Ecto neural progenitor cell (in vitro differentiated cells): ENCODE results near the gene JUND.
A peak's percentile ranks its signal among the peaks of the same experiment; 100 is the strongest.

Source experiments
- DNase-seq: peaks from one replicate; pipeline ENCODE4 v3.0.0-alpha.2; 2018; ENCODE audit warnings: low spot score

JUND gene

DNA sequence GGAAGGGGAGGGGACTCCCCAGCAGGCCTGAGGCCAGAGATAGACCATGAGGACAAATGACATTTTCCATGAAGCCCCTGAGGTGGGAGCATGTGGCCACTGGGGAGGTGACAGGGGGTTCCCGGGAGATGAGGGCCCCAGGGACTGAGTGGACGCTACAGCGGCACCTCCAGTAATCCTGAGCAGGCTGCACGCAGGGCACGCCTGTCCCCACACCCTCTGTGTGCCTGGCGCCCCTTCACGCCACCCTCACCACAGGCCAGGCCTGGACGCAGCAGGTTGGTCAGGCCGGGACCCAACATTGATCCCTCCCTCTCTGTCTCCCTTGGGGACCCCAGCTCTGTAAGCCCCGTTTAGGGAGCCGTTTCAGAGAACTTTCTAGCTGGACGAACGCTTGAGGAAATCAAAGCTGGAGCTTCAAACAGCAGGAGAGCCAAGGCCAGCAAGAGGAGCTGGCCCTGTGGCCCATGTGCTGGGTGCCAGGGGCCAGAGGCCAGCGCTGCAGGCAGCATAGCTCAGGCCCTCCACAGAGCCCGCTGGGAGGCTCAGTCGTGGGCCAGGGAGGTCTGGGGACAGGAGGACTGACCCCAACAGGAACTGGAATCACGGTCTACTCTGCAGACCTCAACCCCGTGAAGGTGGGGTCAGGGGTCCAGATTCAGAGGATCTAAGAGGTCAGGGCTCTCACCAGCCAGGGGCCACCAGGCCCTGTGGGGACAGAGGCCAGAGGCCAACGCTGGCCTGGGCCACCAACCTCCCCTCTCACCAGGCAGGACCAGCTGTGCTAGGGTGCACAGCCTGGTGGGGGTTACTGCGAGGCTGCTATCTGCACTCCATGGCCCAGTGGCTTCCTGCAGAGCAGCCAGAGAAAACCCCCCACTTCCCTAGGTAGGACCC, 26.9 kb upstream of the JUND start:
- no peak for DNase-seq

DNA sequence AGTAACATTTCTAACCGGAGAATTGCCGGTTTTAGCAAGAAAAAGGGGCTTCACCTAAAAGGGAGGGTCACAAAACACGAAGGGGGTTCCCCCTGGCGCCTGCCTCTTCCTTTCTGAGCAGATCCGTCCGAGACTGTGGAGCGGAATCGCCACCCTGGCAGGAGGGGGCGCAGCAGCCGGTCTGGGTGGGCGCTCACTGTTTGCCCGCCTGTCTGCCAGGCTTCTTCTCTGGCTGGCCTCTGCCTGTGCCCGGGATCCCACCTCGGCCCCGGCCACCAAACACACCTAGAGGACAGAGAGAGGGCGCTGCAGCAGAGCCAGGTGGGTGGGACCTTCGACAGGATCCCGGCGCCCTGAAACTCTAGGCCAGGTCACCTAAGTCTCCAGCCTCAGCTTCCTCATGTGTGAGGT, 25.9 kb upstream of the JUND start:
- DNase-seq, result no peak

DNA sequence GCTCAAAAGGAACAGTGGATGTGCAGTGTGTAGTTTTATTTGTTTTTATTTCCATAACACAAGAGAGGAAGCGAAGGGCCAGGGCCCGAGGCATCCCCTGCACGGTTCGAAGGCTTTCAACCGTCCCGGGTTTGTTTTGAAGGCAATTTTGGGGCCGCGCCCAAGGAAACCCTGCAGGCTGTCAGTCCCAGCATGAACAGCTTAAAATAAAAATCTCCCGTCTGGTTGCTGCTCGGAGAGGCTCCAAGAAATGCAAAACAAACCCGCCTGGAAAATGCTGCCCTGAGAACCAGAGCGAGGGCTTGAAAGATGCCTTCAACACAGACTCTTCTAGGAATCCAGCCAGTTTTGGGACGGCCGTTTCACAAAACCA, 25.5 kb upstream of the JUND start:
- no peak for DNase-seq

DNA sequence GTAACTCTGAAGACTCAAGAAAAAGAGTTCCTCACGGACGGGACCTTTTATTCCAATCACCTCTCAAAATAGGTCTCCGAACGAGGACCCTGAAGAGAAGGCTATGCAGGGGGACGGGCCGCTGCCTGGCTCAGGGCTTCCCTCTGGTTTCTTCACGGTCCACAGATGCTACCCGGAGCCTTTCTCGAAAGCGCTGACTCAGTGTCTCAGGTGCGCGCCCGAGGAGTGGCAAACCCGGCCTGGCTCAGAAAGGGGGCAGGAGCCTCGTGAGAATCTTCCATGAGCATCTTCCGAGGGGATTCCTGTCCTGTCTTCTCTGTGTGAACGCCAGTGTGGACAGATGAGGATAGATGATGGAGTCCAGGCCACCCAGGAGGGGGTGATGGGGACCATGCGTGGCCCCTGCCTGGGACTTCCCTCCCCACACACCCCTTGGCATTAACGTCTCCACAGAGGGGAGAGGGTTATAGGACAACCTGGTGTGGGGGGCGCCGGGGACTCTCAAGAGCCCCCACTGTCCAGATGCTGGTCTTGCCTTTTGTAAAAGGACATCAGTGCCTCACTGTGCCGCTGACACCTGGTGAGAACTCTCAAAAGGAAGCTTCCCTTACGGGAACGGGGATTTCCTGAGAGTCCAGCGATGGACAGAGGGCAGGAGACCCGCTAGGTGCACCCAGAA, 24.9 kb upstream of the JUND start:
- no peak for DNase-seq

DNA sequence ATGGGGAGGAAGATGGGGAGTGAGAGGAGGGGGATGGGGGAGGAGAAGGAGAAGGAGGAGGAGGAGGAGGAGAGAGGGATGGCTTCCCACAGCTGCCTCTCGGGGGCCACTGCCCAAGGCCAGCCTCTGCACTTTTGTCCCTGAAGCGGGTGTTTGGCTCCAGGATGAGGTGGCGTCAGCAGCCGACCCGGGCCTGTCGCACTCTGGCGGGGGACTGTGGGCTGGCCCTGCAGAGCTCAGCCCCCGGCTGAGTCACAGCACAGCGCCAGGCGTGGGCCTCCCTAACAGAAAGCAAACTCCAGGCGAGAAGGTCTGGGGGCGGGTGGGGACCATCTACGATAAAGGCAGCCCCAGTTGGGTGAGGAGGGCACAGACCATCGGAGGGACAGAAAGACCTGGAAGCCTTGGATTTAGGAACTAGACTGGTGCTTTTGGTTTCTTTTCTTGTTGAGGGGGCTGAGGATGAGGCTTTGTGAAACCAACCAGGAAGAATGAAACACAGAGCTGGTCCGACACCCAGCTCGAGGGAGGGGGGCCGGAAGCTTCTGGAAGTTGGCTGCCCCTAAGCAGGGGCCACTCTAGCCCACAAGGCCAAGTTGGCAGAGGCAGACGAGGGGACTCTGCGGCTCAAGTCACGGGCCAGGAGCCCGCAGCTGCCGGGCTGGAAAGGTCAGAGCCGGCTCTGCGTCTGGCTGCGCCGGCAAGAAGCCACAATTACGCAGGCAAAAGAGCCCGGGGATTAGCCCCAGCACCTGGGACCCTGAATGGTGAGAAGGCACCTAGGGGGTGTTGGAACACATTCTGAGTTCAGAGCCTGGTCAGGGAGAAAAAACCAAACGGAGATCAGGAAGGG, 23.3 kb upstream of the JUND start:
- DNase-seq, result peak; percentile 77

DNA sequence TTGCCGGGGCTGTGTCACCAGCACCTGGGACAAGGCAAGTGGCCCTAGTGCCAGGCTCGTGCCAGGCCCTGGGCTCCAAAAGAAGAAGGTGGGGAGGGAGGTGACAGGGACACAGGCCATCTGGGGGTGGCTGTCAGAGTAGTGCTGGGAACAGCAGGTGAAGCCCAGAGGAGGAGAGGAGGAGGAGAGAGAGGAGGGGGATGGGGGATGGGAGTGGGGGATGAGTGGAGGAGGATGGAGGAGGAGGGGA, 22.7 kb upstream of the JUND start:
- DNase-seq, result no peak

DNA sequence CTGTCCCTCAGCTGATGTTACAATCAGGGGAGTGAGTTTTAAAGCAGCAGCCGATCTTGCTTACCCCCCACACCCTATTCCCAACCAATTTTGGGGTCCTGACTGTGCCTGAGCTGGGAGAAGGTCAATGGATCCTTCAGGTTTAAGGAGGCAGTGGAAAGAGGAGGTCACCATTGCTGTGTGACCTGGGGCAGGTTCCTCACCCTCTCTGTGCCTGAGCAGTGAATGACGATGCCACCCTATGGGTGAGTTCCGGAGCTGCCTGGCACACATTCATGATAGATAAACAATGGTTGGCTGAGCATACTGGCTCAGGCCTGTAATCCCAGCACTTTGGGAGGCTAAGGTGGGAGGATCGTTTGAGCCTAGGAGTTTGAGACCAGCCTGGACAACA, 20.3 kb upstream of the JUND start:
- DNase-seq, result no peak

DNA sequence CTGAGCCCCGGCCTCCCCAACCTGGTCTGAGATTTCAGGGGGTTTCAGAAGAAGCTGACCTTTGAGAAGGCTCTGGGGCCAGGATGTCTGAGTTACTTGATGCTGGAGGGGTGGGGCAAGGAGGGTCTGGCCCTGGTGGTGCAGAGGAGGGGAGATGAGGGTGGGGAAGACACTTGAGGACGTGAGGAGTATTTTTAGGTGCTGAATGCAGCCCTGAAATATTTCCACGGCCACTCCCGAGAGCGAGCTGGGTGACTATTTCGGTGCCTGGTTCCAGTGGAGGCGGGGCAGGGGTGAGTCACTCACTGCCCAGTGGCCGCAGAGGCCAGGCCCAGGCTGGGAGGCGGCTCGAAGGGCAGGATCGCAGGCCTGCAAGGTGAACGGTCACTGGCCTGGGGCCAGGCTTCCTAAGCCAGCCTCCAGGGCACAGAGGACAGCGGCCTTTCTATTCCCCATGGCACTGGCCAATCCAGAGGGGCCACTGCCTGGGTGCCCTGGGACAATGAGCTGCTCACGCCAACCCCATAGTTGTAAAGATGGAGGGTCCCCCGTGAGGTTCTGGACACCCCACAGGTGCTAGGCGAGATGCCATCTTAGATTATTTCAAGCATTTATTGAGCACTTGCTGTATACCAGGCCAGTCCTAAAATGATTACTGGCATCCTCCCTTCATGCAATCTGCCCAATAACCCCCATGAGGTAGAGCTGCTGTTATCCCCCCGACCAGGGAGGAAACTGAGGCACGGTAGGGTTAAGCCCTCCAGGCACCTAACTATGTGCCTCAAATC, 19.7 kb upstream of the JUND start:
- no peak for DNase-seq

DNA sequence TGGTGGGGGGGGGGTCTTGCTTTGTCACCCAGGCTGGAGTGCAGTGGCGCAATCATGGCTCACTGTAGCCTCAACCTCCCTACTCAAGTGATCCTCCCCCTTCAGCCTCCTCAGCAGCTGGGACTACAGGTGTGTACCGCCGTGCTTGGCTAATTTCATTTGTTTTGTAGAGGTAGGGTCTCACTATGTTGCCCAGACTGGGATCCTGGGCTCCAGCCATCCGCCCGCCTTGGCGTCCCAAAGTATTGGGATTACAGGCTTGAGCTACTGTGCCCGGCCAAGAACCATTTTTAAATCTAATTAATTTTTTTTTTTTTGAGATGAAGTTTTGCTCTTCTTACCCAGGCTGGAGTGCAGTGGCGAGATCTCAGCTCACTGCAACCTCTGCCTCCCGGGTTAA, 18.2 kb upstream of the JUND start:
- DNase-seq, result no peak

DNA sequence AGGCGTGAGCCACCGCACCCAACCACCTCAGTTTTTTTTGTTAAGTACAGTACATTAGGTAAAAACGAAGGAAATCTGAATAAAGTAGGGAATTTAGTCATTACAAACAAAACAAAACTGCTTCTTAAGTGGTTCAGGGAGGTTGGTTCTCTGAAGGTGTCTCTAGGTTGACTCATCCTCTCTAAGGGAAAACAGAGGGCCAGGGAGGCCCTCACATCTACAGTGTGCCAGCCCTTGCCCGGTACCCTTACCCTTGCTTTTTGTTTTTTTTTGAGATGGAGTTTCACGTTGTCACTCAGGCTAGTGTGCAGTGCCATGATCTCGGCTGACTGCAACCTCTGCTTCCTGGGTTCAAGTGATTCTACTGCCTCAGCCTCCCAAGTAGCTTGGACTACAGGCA, 17.2 kb upstream of the JUND start:
- DNase-seq, result no peak

DNA sequence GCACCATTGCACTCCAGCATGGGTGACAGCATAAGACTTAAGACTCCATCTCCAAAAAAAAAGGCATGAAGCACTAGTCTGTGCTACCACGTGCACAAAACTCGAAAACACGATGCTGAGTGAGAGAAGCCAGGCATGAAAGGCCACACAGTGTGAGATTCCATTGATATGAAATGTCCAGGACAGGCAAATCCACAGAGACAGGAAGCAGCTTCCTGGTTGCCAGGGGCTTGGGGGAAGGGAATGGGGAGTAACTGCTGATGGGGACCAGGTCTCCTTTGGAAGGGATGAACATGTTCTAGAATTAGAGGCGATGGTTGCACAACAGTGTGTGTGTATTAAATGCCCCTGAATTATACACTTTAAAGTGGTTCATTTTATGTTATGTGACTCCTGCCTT, 15.9 kb upstream of the JUND start:
- no peak for DNase-seq

DNA sequence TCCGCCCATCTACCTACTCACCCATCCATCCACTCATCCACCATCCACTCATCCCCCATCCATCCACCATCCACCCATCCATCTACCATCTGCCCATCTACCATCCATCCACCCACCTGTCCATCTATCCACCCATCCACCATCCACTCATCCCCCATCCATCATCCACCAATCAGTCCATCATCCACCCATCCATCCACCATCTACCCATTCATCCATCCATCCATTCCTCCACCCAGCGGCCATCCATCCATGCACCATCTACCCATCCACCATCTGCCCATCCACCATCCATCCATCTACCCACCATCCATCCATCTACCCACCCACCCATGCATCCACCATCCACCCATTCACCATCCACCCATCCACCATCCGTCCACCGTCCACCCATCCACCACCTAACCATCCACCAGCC, 13.6 kb upstream of the JUND start:
- no peak for DNase-seq

DNA sequence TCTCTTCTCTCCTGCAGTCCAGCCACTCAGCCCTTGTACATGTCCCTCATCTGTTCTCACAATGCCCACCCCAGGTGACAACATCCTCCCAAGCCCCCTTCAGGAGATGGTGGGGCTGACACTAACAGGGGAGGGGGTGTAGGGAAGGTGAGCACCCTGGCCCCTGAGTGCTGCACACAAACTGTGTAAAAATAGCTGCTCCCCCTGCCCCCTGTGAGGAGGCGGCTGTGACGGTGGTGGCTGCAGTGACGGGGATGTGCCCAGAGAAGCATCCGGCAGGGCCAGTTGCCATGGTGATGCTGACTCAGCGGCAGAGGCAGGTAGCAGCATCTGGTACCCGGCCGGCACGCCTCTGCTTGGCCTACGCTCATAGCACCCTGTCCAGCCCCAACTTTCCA, 13.0 kb upstream of the JUND start:
- no peak for DNase-seq

DNA sequence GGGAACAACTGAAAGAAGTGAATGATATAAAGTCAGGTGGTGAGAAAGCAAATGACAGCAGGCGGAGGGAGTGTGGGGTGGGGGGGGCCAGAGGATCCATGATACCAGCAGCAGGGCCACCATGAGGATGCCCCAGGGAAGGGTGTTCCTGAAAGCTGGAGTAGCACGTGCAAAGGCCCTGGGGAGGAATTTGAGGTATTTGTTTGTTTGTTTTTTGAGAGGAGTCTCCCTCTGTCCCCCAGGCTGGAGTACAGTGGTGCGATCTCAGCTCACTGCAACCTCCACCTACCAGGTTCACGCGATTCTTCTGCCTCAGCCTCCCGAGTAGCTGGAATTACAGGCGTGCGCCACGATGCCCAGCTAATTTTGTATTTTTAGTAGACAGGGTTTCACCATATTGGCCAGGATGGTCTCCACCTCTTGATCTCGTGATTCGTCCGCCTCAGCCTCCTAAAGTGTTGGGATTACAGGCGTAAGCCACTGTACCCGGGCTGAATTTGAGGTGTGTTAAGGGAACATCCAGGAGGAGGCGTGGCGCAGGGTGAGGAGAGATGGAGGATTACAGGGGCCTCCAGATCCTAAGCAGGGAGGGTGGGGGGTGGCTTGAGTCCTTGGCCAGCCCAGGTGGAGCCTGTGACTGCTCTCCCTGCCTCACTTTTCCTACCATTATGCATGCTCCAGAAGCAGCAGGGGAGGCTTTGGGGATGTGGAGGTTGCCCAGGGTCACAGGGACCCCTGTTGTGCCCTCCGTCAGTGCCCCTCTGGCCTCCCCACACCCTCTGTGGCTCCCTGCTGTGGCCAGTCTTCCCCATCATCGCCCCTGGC, 12.4 kb upstream of the JUND start:
- DNase-seq, result no peak

DNA sequence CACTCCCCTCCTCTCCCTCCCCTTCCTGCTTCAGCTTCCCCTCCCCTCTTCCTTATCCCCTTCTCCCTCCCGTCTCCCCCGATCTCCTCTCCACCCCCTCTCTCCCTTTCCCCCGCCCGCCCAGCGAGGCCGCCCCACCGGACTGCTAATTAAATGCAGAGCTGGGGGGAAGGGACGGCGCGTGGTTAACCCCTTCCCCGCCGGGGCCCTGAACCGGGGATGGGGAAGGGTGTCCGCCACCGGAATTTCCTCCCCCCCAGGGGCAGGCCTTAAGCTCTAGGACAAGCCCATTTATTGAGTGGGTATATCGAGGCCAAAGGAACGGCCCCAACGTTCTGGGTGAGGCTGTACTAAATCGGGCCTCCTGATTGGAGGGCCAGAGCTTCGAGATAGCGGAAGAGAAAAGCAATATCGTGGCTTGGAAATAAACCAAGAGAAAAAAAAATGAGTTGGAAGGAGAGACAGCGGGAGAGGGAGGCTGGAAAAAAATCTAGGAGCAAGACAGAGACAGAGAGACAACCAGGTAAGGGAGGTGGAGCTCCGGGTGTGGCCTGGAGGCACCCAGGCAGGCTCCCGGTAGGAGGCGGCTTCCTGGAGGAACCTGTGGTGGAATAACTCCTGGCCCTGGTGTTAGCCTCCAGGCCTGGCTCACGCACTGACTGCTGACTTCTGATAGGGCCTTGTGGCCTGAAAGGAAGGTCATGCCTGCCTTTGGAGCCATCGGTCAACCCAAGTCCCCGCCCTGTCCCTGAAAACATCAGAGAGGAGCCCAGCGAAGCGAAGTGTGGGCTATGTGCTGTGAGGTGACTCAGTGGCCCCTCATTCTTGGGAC, 11.6 kb upstream of the JUND start:
- DNase-seq, result peak; percentile 91

DNA sequence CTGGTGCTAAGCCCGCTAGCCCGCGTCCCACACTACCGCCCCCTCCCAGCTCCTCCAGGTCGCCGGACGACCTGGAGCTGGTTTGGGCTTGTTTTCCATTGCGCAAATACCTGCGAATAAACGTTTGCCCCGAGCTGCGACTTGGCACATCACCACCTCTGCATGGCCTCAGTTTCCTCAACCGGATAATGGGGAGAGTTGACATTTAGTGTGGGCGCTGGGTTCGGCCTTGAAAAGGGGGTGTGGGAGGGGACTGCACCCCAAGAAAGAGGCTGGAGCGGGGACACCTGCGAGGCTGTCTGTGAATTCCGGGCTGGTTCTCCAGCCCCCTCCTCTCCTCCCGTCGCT, 11.0 kb upstream of the JUND start:
- DNase-seq, result peak; percentile 73

DNA sequence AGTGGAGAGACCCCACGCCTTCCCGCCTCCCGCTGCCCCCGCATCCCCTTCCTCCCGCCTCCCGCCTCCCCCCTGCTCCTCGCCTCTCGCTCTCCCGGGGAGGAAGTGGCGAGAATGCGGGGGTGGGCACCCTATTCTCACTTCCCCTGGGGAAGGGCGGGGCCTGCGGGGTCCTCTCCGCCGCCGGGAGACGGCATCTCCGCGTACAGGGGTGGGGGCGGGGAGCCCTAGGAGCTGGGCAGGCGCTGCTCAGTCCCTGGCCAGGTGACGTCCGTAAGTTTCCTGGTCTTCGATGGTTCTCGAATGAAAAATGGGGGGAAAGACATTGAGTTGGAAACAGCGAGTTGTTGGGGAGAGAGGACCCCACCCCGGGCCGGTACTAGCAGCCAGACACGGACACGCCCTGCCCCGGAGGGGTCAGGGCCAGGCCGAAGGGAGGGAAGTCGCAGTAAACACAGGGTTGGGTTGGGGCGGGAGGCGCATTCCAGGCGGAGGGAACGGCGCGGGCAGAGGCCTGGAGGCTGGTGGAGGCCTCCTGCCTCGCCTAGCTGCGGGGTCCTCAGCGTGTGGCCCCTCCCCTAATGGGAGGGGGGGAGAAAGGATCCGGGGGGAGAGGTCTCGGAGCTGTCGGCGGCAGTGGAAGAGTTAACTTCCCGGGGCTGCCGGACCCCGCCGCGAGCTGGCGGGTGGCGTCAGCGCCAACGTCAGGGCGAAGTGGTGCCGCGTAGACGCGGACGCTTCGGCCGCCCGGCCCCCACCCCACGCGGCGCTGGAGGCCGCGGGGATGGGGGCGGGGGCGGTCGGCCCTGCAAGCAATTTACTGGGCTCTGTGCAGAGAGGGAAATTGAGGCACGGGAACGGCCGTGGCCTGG, 10.4 kb upstream of the JUND start:
- peak; percentile 84 for DNase-seq

DNA sequence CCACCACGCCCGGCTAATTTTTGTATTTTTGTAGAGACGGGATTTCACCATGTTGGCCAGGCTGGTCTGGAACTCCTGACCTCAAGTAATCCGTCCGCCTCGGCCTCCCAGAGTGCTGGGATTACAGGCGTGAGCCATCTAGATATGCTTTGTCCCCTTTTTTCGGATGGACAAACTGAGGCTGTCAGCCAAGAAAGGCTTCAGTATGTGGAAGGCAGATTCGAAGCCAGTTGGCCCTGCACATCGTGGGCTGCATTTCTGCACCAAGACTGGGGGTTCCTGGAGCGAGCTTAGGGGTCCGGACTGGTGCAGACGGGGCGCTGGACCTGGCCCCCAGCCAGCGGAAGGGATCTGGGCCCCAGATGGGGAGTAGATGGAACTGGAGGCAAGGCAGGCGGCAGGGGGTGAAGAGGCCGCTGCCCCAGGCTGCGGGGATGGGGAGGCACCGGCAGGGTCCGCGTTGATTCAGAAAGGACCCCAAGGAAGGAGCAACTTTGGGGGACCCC, 9.7 kb upstream of the JUND start:
- DNase-seq, result no peak

DNA sequence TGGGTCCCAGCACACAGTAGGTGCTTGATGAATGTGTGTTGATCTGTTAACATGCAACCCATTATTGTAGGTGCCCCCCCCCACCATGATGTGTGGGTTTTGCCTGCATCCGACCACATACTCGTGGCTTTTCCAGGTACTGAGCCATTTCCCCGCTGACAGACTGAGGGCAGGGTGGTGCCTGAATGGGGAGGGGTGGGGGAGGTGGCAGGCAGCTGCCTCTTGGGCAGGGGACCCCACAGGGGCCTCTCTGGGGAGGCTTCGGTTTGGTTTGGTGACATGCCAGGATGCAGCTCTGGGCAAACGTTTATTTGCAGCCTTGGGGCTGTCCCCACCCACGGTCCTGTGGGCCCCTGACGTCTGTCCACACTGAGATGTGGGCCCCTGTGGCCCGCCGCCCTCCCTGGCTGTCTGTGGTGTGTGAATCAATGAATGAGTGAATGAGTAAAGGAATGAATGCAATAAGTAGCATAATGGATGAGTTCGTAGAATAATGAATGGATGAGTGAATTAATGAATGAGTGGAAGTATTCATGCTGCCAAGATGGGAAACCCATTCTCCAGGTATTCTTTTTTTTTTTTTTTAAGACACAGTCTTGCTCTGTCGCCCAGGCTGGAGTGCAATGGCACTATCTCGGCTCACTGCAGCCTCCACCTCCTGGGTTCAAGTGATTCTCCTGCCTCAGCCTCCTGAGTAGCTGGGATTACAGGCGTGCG, 9.0 kb upstream of the JUND start:
- DNase-seq, result no peak
